Activated T-helper 1 cell treated with anti-CD3 and anti-CD28 coated beads, Interleukin-2, amount 50 U/mL, for 16 hours (primary cell): Measurements from ENCODE around the gene FMN2.
"Not testable (repeated sequence)": the region's sequence is repeated elsewhere in the genome, so short reads cannot be mapped to it uniquely, and the experiment has no call there.

Experiments
- DNase-seq, 2 donors: peaks; one replicate each; pipeline ENCODE4 v3.0.0-alpha.2; 2020; ENCODE audit warnings: low read depth in 1 of 2, low spot score in 1 of 2

Gene FMN2

DNA sequence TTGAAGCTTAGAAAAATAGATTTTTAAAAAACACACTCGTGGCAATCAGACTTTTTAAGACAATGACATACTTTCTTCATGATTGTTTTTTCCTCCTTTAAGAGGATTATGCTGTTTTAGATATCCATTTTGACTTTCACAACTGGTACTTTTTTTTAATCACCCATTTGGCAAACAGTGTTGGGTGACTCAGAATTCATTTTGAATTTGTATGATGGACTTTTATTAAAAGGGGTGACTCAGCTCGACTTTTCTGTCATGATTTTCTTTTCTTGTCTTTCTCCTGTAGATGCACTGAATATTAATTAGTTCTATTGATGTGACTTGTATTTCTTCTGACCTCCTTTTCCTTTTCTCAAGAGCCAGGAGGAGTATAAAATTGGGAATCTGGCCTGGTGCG, 44.7 kb downstream of the FMN2 start:
- DNase-seq, result no peak

DNA sequence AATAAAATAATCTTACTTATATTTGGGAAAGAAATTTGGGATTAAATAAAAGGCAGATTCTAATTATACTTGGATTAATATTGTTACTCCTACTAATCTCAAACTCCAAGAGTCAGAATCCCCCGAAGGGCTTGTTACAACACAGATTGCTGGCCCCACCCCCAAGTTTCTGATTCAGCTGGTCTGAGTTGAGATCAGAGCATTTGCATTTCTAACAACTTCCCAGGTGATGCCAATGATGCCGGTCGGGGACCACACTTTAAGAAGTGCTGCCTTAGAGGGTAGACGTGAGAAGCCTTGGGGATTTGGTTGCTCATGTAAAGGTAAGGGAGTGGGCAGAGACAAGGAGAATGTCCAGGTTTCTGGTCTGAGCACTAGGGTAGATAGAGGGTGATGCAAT, 47.2 kb downstream of the FMN2 start:
- DNase-seq, result no peak

GRCh38 chr1:240139511-240139910, 47.8 kb downstream of the FMN2 start:
- no peak for DNase-seq

GRCh38 chr1:240145120-240145519, 53.4 kb downstream of the FMN2 start:
- DNase-seq, result no peak

- no peak for DNase-seq
Observed at GRCh38 chr1:240148333-240148732, 56.6 kb downstream of the FMN2 start.

DNA sequence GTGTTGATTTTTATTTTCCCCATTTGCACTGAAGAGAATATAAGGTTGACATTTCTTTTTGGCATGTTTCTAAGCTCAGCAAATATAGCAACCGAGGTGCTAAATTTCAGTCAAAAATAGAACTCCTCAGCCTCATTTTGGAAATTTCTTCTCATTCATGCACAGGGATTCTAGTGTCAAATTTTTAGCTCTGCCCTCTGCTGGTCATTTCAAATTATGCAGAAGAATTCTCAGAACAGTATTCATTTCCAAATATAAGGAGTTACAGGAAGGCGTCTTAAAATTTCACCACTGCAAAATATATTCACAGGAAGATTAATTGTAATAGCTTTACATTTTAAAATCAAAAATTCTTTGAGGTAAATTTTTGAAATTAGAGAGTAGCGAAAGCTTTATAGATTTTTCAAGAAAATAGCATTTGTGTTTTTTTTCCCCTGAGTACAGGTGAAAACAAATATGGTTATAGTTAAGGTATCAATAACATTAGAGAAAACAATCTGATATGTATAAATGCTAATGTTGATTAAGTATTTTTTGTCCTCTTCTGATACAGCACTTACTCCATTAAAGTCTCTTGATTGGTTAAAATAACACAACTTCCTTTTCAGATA, 57.9 kb downstream of the FMN2 start:
- no peak for DNase-seq

DNA sequence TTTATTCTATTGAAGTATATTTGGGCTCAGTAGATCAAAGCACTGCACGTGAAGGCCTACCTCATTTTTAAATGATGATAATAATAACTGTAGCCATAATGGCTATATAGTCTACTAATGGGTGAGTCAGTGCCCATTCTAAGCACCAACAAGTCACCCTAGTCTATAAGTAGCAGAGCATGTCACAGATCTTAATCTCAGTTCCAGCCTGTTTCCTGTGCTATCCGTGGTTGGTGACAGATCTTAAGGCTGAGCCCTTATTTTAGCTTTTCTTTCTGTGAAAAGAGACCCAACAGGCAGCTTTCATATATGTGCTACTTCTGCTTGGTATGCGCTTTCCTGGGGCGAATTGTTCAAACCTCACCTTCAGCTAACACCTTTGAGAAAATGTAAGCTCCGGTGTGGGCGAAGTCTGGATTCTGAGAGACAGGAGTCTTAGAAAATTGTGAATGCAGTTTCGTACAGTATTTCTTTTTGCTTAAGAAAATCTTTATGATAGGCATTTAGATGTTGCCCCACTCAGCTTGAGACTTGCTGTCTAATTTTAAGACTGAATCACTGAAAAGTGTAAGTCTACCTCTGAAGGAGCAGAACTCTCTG, 59.6 kb downstream of the FMN2 start:
- DNase-seq, result no peak

DNA sequence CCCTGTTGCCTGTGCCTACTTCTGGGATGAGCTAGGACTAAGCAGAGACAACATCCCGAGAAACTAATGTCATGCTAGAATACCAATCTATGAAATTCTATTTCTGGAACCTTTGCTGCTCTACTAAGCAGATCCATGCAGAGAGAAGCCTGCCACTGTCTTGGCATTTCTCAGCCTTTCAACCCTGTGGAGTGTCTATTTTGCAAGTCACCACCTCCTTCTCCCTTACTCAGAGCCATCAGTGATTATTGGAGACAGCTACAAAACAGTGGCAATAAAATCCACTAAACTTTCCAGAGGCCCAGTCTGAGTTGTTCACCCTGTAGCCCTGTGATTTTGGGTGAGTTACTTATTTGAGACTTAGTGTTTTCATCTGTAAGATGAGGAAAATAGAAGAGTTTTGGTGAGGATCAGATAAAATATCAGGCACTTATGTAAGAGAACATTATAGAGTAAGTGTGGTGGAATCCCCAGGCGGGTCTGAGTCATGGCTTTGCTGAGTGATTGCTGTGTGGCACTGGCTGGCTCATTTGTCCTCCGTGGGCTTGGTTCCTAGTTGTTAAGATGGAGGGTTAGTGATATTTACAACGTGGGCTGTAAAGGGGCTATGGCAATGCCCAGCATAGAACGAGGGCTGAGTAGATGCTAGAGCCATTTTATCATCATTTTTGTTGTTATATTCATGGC, 61.1 kb downstream of the FMN2 start:
- no peak for DNase-seq

- no peak for DNase-seq
Observed at GRCh38 chr1:240155605-240156004, 63.9 kb downstream of the FMN2 start.

DNA sequence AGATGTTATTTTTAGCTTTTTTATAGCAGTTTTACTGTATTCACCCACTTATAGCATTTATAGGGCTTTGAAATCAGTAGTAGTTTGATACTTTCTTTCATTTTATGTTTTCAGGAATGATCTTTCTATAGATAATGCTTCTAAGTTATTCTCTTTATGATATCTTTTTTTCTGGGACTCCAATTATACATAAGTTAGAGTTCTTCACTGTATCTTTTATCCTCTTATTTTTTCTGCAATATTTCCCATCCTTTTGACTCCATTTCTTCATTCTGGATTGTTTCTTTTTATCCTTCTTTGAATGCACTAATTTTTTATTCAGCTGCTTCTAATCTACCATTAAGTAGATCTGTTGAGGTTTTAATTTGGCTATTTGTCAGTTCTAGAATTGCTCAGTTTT, 73.1 kb downstream of the FMN2 start:
- no peak for DNase-seq

DNA sequence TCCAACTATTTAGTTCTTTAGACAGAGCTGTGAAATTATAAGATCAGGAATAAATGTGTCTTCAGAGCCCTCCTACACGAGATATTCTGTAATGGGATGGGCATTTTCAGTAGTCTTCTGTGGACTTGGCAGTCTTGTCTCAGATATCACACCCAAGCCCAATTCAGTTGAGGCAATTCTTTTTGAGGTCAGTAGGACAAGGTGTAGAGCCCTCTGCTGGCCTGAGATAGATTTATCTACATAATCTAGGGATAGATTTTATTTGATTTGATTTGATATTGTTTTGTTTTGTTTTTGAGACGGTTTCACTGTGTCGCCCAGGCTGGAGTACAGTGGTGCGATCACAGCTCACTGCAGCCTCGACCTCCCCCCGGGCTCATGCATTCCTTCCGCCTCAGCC, 77.5 kb downstream of the FMN2 start:
- DNase-seq, result no peak

GRCh38 chr1:240170266-240170665, 78.6 kb downstream of the FMN2 start:
- DNase-seq, result no peak

DNA sequence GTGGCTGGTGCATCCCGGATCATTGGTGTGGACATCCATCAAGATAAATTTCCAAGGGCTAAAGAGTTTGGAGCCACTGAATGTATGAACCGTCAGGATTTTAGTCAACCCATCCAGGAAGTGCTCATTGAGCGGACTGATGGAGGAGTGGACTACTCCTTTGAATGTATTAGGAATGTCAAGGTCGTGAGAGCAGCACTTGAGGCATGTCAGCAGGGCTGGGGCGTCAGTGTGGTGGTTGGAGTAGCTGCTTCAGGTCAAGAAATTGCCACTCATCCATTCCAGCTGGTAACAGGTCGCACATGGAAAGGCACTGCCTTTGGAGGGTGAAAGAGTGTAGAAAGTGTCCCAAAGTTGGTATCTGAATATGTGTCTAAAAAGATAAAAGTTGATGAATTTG, 79.1 kb downstream of the FMN2 start:
- no peak for DNase-seq

GRCh38 chr1:240171907-240172306, 80.2 kb downstream of the FMN2 start:
- DNase-seq, result no peak

- no peak for DNase-seq
Observed at GRCh38 chr1:240173836-240174235, 82.2 kb downstream of the FMN2 start.

DNA sequence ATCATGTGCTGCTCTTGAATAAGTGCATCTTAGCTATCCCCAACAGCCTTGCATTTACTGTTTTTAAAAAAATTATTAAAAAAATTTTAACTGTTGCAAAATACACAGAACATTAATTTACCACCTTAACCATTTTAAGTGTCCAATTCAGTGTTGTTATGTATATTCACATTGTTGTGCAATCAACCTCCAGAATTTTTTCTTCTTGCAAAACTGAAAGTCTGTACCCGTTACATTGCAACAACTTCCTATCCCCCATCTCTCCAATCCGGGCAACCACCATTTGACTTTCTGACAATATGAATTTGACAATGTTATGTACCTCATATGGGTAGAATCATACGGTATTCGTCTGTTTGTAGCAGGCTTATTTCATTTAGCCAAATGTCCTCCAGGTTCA, 83.1 kb downstream of the FMN2 start:
- no peak for DNase-seq

DNA sequence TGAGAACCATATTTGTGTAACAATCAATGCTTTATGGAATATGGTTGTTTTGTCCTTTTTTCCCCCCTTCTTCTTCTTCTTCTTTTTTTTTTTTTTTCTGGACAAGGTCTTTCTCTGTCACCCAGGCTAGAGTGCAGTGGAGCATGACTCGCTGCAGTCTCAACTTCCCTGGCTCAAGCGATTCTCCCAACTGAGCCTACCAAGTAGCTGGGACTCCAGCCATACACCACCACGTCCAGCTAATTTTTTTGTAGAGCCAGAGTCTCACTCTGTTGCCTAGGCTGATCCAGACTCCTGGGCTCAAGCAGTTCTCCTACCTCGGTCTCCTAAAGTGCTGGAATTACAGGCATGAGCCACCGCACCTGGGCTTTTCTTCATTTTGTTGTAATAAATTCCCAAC, 86.7 kb downstream of the FMN2 start:
- no peak for DNase-seq

DNA sequence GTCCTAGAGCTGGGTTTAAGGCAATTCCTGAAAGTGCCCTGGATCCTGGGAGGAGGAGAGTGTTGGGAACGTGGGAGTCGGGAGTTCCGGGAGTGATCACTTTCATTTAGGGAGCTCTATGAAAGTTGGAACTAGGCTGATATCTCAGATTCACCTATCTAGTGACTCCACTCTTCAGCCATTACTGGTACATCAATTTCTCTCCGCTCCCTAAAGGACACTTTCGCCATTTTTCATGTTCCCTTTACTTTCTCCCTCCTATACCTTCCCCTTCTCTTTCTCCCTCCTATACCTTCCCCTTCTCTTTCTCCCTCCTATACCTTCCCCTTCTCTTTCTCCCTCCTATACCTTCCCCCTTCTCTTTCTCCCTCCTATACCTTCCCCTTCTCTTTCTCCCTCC, 93.0 kb downstream of the FMN2 start:
- DNase-seq, result not testable (repeated sequence)

- no peak for DNase-seq
Observed at GRCh38 chr1:240188139-240188538, 96.5 kb downstream of the FMN2 start.

- DNase-seq, result no peak
Observed at GRCh38 chr1:240189386-240189989, 97.8 kb downstream of the FMN2 start.

GRCh38 chr1:240190881-240191401, 99.3 kb downstream of the FMN2 start:
- no peak for DNase-seq

- no peak for DNase-seq
Observed at GRCh38 chr1:240192851-240193250, 101.2 kb downstream of the FMN2 start.
